Measurements from ENCODE around the gene CATSPER3. TPM values are rescaled to one million over a fixed set of nuclear protein-coding genes. Genes with fewer than 3 reads are reported as not detected.

The CATSPER3 gene
- polyA plus RNA-seq, 1 donor (not counting 4 experiments of a cell fraction or from before 2014, with no cell fraction given) = 0.31 TPM

- H3K27me3 ChIP-seq (ENCODE audit: control insufficient read depth, extremely low read depth, insufficient read depth, low read length) = peaks cover 3% of the 10 kb centered on the region
- DNase-seq (ENCODE audit: low read depth, low spot score) (no peak), FAIRE-seq (no peak)
- no peaks in the 10 kb centered on the region for H3K36me3 ChIP-seq (ENCODE audit: control insufficient read depth in 2 of 2, extremely low read depth in 1 of 2, insufficient read depth in 2 of 2, low read length in 2 of 2)
- no peak overlapping the region for H3K4me2 ChIP-seq (ENCODE audit: control insufficient read depth, extremely low read depth, insufficient read depth, low read depth, low read length)
- H2AFZ ChIP-seq (ENCODE audit: control insufficient read depth, low read length) = no peak overlapping the region
- H3K4me3 ChIP-seq (ENCODE audit: control insufficient read depth in 2 of 3, extremely low read depth in 1 of 3, insufficient read depth in 2 of 3, low read depth in 1 of 3, low read length in 3 of 3) = no peak overlapping the region
- no peaks in the 10 kb centered on the region for H3K79me2 ChIP-seq (ENCODE audit: control insufficient read depth, insufficient read depth, low read length)
- H3K9me3 ChIP-seq (ENCODE audit: control insufficient read depth, low read depth, low read length) = no peaks in the 10 kb centered on the region
- no peak overlapping the region for H3K27ac ChIP-seq (ENCODE audit: control insufficient read depth, insufficient read depth, low read length)
- H3K9ac ChIP-seq (ENCODE audit: control insufficient read depth, extremely low read depth, insufficient read depth, low read length) = no peak overlapping the region
- H3K9me1 ChIP-seq (ENCODE audit: control insufficient read depth, extremely low read depth, insufficient read depth, low read length) = no peaks in the 10 kb centered on the region
- dilution Hi-C loops (cut with MboI; ENCODE audit: extremely low pct_ligation_motif_present, low sequenced_read_pairs) = no loop called here
- no peak for TF ChIP-seq EZH2 (IDR thresholded peaks at IDR 0.05; ENCODE audit: low read length)
- TF ChIP-seq, protein P1, sequence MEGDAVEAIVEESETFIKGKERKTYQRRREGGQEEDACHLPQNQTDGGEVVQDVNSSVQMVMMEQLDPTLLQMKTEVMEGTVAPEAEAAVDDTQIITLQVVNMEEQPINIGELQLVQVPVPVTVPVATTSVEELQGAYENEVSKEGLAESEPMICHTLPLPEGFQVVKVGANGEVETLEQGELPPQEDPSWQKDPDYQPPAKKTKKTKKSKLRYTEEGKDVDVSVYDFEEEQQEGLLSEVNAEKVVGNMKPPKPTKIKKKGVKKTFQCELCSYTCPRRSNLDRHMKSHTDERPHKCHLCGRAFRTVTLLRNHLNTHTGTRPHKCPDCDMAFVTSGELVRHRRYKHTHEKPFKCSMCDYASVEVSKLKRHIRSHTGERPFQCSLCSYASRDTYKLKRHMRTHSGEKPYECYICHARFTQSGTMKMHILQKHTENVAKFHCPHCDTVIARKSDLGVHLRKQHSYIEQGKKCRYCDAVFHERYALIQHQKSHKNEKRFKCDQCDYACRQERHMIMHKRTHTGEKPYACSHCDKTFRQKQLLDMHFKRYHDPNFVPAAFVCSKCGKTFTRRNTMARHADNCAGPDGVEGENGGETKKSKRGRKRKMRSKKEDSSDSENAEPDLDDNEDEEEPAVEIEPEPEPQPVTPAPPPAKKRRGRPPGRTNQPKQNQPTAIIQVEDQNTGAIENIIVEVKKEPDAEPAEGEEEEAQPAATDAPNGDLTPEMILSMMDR (optimal IDR thresholded peaks at IDR 0.05 in 1 of 3, IDR thresholded peaks at IDR 0.05 in 1 of 3, conservative IDR thresholded peaks at IDR 0.05 in 1 of 3; ENCODE audit: extremely low read depth in 1 of 3, insufficient read depth in 2 of 3, low read length in 3 of 3) = no peak
- no peaks in the 10 kb centered on the region for H4K20me1 ChIP-seq (ENCODE audit: control insufficient read depth, extremely low read depth, insufficient read depth, low read length)
- no peaks in the 10 kb centered on the region for H3K4me1 ChIP-seq (ENCODE audit: control insufficient read depth, extremely low read depth, insufficient read depth, low read length)
These were observed 51.6 kb downstream of the CATSPER3 start for GRCh38 chr5:135019314-135019713.

DNA sequence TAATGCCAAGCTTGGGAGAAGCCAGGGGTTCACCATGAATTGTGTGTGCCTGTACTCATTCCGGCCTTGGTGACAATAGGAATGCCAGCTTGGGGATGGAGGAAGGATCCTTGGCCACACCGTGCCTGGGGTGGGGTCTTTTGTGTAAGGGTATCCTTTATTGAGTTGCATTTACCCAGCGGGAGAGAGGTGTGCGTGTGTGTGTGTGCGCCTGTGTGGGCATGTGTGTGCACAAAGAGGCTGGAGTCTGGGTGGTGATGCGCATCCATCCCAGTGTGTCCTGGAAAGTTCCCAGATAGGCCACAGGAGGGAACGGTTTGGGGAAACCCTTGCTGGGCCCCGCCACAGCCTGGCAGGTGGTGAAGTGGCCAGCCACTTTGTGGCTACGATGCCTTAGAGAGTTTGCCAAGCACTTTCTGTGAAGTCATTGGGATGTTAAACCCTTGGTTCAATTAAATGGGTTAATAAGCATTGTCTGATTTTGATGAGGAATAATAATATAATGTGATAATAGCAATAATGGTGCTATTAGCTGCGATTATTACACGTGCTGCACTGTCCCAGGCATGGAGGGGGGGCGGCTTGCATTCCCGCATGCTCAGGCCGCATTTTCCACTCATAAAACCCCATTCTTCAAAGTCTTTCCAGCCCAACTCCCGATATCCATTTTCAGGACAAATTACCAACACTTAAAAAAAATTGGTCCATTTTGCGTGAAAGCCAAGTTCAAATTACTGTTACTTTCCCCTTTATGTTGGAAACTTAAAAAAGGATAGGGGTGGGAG lies 52.6 kb downstream of the CATSPER3 start:
- dilution Hi-C loops (cut with MboI; ENCODE audit: extremely low pct_ligation_motif_present, low sequenced_read_pairs) = no loop called here
- Histone ChIP-seq H4K20me1 (ENCODE audit: control insufficient read depth, extremely low read depth, insufficient read depth, low read length) (no peaks in the 10 kb centered on the region), H3K9me1 (ENCODE audit: control insufficient read depth, extremely low read depth, insufficient read depth, low read length) (no peaks in the 10 kb centered on the region), H3K4me2 (ENCODE audit: control insufficient read depth, extremely low read depth, insufficient read depth, low read depth, low read length) (no peak overlapping the region), H3K4me1 (ENCODE audit: control insufficient read depth, extremely low read depth, insufficient read depth, low read length) (peaks cover 4% of the 10 kb centered on the region), H2AFZ (ENCODE audit: control insufficient read depth, low read length) (no peak overlapping the region), H3K27ac (ENCODE audit: control insufficient read depth, insufficient read depth, low read length) (no peak overlapping the region), H3K79me2 (ENCODE audit: control insufficient read depth, insufficient read depth, low read length) (no peaks in the 10 kb centered on the region), H3K36me3 (ENCODE audit: control insufficient read depth in 2 of 2, extremely low read depth in 1 of 2, insufficient read depth in 2 of 2, low read length in 2 of 2) (no peaks in the 10 kb centered on the region), H3K9me3 (ENCODE audit: control insufficient read depth, low read depth, low read length) (no peaks in the 10 kb centered on the region), H3K9ac (ENCODE audit: control insufficient read depth, extremely low read depth, insufficient read depth, low read length) (no peak overlapping the region), H3K4me3 (ENCODE audit: control insufficient read depth in 2 of 3, extremely low read depth in 1 of 3, insufficient read depth in 2 of 3, low read depth in 1 of 3, low read length in 3 of 3) (no peak overlapping the region), H3K27me3 (ENCODE audit: control insufficient read depth, extremely low read depth, insufficient read depth, low read length) (peaks cover 3% of the 10 kb centered on the region)
- DNase-seq (ENCODE audit: low read depth, low spot score) = no peak
- FAIRE-seq = no peak
- TF ChIP-seq EZH2 (IDR thresholded peaks at IDR 0.05; ENCODE audit: low read length) = no peak
- TF ChIP-seq, protein P1 (optimal IDR thresholded peaks at IDR 0.05 in 1 of 3, IDR thresholded peaks at IDR 0.05 in 1 of 3, conservative IDR thresholded peaks at IDR 0.05 in 1 of 3; ENCODE audit: extremely low read depth in 1 of 3, insufficient read depth in 2 of 3, low read length in 3 of 3) = no peak
